ENCODE data around the gene CRTC2.
"Not testable (repeated sequence)": the region's sequence is repeated elsewhere in the genome, so short reads cannot be mapped to it uniquely, and the experiment has no call there.

Gene CRTC2

DNA sequence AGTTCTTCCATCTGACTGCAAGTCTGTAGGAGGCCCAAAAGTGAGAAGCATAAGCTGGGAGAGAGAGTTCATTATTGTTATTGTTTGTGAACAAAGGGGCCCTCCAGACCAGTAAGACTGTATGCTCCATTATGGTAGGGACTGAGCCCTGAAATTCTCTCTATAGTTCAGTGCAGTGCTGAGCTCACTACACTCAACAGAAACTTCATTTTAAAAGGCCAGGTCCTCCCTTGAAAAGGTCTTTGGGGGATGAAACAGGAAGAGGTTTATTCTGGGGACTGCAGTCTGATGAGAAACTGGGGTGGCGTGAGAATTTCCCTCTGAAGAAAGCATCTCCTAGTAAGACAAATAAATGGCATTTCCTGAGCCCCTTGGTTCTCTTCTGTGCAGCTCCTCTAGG lies 30.2 kb downstream of the CRTC2 start:
- no peak for DNase-seq (ENCODE audit: low read depth)

DNA sequence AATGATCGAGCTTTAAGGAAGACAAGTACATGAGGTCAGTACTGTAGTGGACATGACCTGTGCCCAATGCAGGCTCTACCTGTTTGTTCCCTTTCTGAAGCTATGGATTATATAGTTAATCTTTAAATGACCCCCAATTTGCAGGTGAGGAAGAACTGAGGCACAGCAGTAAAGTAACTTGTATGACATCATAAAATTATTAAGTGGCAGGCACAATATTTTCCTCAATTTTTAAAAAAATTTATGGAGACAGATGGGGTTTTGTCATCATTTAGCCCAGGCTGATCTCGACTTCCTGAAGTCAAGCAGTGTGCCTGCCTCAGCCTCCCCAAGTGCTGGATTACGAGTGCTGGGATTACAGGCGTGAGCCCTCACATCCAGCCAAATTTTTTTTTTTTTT lies 32.0 kb downstream of the CRTC2 start:
- DNase-seq (ENCODE audit: low read depth): no peak

DNA sequence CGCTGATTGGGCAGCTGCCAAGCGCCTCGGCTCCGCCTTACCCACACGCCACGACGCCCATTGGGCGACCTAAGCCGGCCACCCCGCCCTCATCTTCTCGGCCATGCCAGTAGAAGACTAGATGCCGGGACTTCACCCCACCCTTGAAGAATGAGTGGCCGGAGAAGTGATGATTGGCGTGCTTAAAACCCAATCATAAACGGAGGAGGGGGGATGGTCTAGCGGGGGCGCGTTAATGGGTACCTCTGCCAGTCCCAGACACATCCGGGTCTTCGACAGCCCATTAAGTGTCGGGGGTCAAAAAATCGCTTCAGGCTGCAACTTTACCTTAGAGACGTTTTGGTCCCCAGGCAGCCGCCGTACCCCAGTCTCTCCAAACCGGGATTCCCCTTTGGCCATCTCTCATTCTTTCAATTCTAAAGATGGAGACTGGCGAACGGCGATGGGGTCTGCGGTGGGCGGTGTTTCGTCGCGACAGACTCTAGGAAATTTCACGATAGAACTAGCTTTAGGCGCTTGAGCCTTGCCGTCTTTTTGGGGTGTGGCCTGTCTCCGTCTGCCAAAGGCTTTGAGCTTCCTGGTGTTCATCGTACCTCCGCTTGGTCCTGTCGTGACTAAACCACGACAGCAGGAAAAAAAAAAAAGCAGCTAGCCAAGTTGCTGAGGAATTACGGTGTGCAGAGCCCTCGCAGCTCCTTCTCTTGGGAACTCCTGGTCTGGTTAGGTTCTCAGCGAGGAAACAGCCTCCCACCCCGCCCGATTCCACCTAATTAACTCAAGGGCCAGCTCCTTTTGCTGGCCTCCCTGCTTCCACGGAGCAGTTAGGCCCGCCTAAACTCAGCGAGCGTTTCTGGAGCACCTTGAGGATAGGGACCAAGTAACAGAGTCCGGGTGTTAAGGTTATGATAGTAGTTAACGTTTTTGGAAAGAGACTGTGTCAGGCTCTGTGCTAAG lies 35.2 kb downstream of the CRTC2 start, which contains the start of gene GATAD2B:
GATAD2B (minus strand) TSS at position 1 of the 954 bp plus-strand sequence. CDS start 94,625 bp downstream, outside the sequence.
- DNase-seq (ENCODE audit: low read depth): peak; percentile 97

GRCh38 chr1:153922076-153922971 lies 36.1 kb downstream of the CRTC2 start:
- peak; percentile 37 for DNase-seq (ENCODE audit: low read depth)

GRCh38 chr1:153921803-153922075 lies 36.7 kb downstream of the CRTC2 start:
- no peak for DNase-seq (ENCODE audit: low read depth)

DNA sequence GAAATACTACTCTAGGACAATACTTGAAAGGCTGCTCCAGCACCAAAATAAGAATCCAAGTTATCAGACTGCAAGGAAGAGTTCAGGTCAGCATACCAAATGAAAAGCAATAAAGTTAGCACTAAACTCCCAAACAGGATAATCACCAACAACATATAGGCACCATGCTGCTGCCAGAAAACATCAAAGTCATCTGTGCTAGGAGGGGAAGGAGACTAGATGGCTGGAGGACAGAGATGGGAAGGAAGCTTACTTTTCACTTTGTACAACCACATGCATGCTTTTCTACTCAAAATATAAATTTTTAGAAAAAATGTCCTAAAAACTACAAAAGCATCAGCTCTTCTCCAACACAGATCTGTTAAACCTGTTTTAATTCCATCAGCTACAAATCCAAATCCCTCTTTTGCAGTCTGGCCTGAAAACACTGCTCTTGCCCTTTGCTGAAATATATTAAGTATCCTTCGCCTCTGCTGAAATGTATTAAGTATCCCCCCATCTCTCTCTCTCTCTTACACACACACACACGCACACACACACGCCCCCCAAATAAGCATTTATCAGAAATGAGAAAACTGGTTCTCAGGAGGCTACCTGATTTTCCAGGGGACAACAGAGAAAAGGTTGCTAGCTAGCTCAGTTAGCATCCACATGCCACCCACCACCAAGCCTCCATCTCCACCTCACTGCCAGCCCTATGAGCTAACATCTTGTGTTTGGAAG lies 37.2 kb downstream of the CRTC2 start:
- no peak for DNase-seq (ENCODE audit: low read depth)

- DNase-seq (ENCODE audit: low read depth): no peak
These were observed 38.2 kb downstream of the CRTC2 start for GRCh38 chr1:153919876-153920852.

DNA sequence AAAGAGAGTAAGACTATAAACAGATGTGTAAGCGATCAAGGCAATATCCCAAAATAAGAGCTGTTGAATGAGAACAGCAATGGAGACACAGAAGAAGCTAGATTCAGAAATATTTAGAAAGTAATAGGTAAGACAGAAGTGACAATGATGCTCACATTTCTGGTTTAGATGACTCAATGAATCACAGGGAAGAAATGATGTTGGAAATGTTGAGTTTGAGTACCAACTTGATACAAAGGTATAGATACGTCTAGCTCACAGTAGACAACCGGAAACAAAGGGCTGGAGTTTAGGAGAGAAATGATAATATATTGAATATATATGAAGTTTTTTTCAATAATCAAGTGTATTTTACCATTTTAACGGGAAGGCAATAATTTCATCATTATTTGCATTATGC lies 42.1 kb downstream of the CRTC2 start:
- DNase-seq (ENCODE audit: low read depth): no peak

GRCh38 chr1:153912349-153912748 lies 46.1 kb downstream of the CRTC2 start:
- DNase-seq (ENCODE audit: low read depth): no peak

GRCh38 chr1:153910560-153910959 lies 47.9 kb downstream of the CRTC2 start:
- not testable (repeated sequence) for DNase-seq (ENCODE audit: low read depth)

GRCh38 chr1:153908071-153908470 lies 50.3 kb downstream of the CRTC2 start:
- DNase-seq (ENCODE audit: low read depth): no peak

DNA sequence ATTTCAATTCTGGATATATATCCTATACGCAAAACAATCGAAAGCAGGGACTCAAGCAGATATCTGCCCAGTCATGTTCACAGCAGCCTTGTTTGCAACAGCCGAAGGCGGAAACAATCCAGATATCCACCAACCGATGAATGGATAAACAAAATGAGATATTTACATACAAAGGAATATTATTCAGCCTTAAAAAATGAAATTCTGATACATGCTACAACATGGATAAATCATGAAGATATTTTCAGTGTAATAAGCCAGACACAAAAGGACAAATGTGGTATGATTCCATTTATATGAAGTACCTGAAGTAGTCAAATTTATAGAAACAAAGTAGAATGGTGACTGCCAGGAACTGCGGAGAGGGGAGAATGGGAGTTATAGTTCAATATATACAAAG lies 51.3 kb downstream of the CRTC2 start:
- DNase-seq (ENCODE audit: low read depth): no peak

GRCh38 chr1:153906396-153906795 lies 52.0 kb downstream of the CRTC2 start:
- no peak for DNase-seq (ENCODE audit: low read depth)

GRCh38 chr1:153905908-153906307 lies 52.5 kb downstream of the CRTC2 start:
- not testable (repeated sequence) for DNase-seq (ENCODE audit: low read depth)

GRCh38 chr1:153903841-153904455 lies 54.5 kb downstream of the CRTC2 start:
- DNase-seq (ENCODE audit: low read depth): no peak

GRCh38 chr1:153899509-153899908 lies 58.9 kb downstream of the CRTC2 start:
- no peak for DNase-seq (ENCODE audit: low read depth)

Measured in stimulated activated CD8-positive, alpha-beta memory T cell treated with anti-CD3 and anti-CD28 coated beads, Interleukin-12 subunit alpha, Interleukin-12 subunit beta, amount 100 ng/mL, for 1 hour (primary cell).